Measurements from ENCODE around the gene CNPPD1.

The CNPPD1 gene

DNA sequence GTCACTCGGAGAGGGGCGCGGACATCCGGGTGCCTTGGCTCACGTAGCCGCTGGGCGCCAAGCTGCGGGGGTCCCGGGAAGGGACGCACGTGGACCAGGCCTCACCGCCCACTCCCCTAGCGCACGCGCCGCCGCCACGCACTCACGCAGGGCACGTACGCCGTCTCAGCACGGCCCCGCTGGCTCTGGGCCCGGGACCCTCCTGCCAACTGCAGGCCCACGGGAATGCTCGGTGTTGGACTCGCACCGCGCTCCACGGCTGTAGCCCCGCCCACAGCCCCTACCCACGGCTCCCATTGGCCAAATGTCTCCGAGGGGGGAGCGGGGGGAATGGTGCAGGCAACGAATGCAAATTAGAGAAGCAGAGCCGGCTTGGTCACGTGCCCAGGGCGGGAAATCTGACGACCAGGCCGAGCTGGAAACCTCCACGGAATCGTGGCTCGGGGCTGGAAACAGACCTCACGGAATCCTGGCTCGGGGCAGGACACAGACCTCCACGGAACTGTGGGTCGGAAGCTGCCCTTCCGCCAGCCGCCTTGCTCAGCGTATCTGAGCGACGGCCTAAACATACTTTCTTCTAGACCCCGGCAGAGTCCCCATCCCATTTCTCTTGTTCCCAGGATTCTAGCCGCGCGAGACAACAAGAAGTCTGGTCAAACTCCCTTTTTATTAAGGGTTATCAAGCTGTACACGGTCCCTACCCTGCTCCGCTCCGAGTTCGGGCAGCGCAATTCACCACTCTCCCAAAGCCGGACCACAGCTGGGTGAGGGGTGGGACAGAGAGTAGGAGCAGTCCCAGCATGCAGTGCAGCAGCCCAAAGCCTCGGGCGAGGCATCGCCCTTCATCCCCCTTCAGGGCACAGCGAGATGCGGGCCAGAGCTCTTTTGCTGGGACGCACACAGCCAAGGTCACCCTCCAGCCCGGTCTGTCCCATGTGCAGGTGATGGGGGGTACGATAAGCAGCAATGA lies 42.3 kb upstream of the CNPPD1 start, which contains the start of gene ABCB6:
Gene ABCB6, minus strand, starts transcription at position 227 of the 970 bp plus-strand sequence. CDS start 285 bp downstream, outside the sequence.
- H3K27ac ChIP-seq: peak within 1 kb of the TSS; percentile 97
- no peak for TF ChIP-seq CTCF (IDR thresholded peaks at IDR 0.05)
- TF ChIP-seq ZFX (IDR thresholded peaks at IDR 0.05; ENCODE audit: borderline replicate concordance): no peak

GRCh38 chr2:219218217-219218731 lies 41.5 kb upstream of the CNPPD1 start:
- TF ChIP-seq CTCF (IDR thresholded peaks at IDR 0.05) (no peak; the same call in 1 of the 2 replicates), ZFX (IDR thresholded peaks at IDR 0.05; ENCODE audit: borderline replicate concordance) (no peak)
- H3K27ac ChIP-seq: peak overlapping the region; percentile 97

- TF ChIP-seq CTCF (IDR thresholded peaks at IDR 0.05) (no peak), ZFX (IDR thresholded peaks at IDR 0.05; ENCODE audit: borderline replicate concordance) (no peak)
- H3K27ac ChIP-seq: peak overlapping the region; percentile 97
These were observed 39.8 kb upstream of the CNPPD1 start for GRCh38 chr2:219216535-219216915.

DNA sequence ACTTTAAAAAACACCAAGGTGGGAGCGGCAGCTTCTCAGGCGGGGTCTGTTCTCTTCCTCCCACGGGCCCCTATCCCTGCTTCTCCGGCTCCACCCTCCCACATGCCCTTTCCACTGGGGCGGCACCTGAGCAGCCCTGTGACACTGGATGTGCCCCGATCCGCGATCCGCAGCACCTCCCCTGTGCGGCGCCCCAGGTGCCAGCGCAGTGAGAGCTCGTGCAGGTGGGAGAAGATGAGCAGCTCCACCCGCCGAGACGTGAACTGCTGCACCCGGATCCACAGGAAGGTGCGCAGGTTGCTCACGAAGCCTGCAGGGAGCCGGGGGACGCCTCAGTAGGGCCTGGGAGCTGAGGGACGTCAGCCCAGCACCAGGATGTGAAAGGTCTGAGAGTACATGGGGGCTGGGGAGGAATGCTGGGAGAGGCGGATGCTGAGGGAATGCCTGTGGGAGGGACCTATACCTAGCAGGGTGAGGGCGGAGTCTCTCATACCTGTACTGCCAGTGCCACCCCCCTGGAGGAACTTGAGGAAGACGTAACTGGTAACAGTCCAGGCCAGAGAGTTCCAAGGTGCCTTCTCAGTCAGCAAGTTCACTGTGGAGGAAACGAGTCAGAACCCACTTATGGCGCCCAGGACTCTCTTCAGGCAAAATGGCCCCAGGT lies 39.3 kb upstream of the CNPPD1 start:
- TF ChIP-seq CTCF (IDR thresholded peaks at IDR 0.05): no peak
- TF ChIP-seq ZFX (IDR thresholded peaks at IDR 0.05; ENCODE audit: borderline replicate concordance): no peak
- H3K27ac ChIP-seq: peak overlapping the region; percentile 97

GRCh38 chr2:219214786-219215185 lies 38.1 kb upstream of the CNPPD1 start:
- TF ChIP-seq ZFX (IDR thresholded peaks at IDR 0.05; ENCODE audit: borderline replicate concordance): no peak
- TF ChIP-seq CTCF (IDR thresholded peaks at IDR 0.05): no peak
- H3K27ac ChIP-seq: no peak overlapping the region

- TF ChIP-seq ZFX (IDR thresholded peaks at IDR 0.05; ENCODE audit: borderline replicate concordance): no peak
- no peak for TF ChIP-seq CTCF (IDR thresholded peaks at IDR 0.05)
- H3K27ac ChIP-seq: no peak overlapping the region
These were observed 37.4 kb upstream of the CNPPD1 start for GRCh38 chr2:219214141-219214540.
